Body of pancreas (tissue), 4 donors: ENCODE results near the gene PSMD11. TPM values are rescaled to one million over a fixed set of nuclear protein-coding genes. Genes with fewer than 3 reads are reported as not detected.
A peak's percentile ranks its signal among the peaks of the same experiment; 100 is the strongest.

ENCODE experiments used
- ATAC-seq: fragments of 150-250 bp; one replicate; pipeline ENCODE4 v1.9.1; 2016
- DNase-seq, 4 donors: peaks; one replicate each; pipeline ENCODE4 v3.0.0-alpha.2; 2019
- H3K27ac ChIP-seq, 4 donors: fragments of 200-600 bp; sonication (generic); 1 replicate in 3 of 4; 2 replicates in 1 of 4; pipeline versions ENCODE4 v1.5.1 to v1.6.1; 2016 to 2019; ENCODE audit warnings: mild to moderate bottlenecking in 1 of 4, mixed read lengths in 1 of 4, moderate library complexity in 1 of 4
- H3K27me3 ChIP-seq, 2 donors: fragments of 200-600 bp; sonication (generic); one replicate each; pipeline ENCODE4 v1.6.0; 2016; ENCODE audit warnings: mild to moderate bottlenecking in 1 of 2
- H3K36me3 ChIP-seq, 2 donors: fragments of 200-600 bp; sonication (generic); replicated peaks in 1 of 2; 2 replicates each; pipeline ENCODE4 v1.5.1; 2016; ENCODE audit warnings: low read depth in 2 of 2; ENCODE audit not compliant: insufficient read depth in 1 of 2
- H3K4me1 ChIP-seq: fragments of 200-600 bp; sonication (generic); one replicate; pipeline ENCODE4 v1.6.0; 2016
- H3K4me3 ChIP-seq, 2 donors: fragments of 200-600 bp; sonication (generic); 1 replicate in 1 of 2; 2 replicates in 1 of 2; pipeline ENCODE4 v1.5.1; 2016 to 2019
- H3K9me3 ChIP-seq, 3 donors: fragments of 200-600 bp; sonication (generic); 1 replicate in 2 of 3; 2 replicates in 1 of 3; pipeline ENCODE4 v1.5.1; 2016
- POLR2A ChIP-seq, 3 donors: fragments of 450-650 bp; IDR thresholded peaks; one replicate each; pipeline ENCODE4 v1.6.1; 2016; ENCODE audit warnings: antibody characterized with exemption in 3 of 3, mild to moderate bottlenecking in 2 of 3
- WGBS, 2 donors: methylation state at CpG; one replicate each; pipeline ENCODE4 v1.1.5; 2017; 5-methylcytosine and 5-hydroxymethylcytosine counted together
- intact Hi-C: fragments of 100-400 bp; cut with DNase I; formaldehyde crosslinking; loops from one replicate; pipeline ENCODE4 v1.15.1; 2023
- total RNA-seq, 2 donors: library from RNA; depleted of rRNA; stranded (reverse); fragments of >200 nt; gene quantifications; one replicate each; pipeline ENCODE4 v1.1.0, GENCODE V29; 2016
- TF ChIP-seq, protein P1 (sequence below), 7 experiments: fragments of 450-650 bp in 4 of 7; fragments of 200-600 bp in 3 of 7; sonication (generic) in 3 of 7; IDR thresholded peaks; one replicate each; pipeline ENCODE4 v1.5.1; 2016 to 2019; ENCODE audit warnings: antibody characterized with exemption in 7 of 7

PSMD11 gene
- total RNA-seq, 2 donors from 2014 or later = 18.9 to 24.7 TPM

DNA sequence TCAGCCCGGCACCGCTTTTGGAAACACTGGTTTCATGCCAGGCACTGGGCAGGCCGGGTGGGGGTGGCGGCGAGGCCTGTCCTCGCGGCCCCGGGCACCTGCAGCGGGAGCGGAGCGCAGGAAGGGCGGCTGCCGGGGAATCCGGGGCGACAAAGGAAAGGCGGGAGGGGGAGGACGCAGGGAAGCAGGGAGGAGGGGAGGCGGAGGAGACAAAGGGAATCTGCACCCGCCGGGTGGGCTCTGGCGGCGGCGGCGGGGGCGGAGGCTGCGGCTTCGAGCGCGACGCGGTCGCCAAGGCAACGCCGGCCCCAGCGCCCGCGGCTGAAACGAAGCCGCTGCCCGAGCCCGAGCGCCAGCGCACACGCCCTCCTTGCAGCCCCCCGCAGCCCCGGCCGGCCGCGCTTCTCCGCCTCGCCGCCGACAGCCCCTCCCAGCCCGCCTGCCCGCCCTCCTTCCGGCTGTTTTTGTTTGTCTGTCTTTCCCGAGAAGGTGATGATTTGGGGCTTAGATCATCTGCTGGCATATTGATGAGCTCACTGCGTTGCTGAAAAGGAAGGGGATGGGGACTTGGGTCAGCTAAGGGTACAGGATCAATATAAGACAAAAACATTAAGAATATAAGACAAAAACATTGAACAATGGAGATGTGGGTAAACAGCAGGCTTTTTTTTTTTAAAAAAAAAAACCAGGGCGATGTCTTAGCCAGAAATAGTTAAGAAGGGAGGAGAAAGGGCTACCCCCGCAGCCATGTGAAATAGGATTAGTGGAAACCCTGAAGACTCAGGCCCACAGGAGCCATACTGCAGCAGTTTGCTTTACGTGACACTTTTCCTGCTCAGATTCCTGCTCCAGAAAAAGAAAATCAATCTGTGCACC is 75.2 kb downstream of the PSMD11 start:
- 2 to 20% methylated on average over 7 to 59 of the region's 61 CpGs for WGBS, 2 donors
- Histone ChIP-seq H3K9me3 (no peaks in the 10 kb centered on the region), H3K4me1 (peaks cover 13% of the 10 kb centered on the region), H3K4me3 (no peak overlapping the region), H3K27me3 (no peaks in the 10 kb centered on the region), H3K36me3 (no peaks in the 10 kb centered on the region), H3K27ac (peak overlapping the region in 1 of 4 donors; percentile 10)
- intact Hi-C loops = no loop called here
- peak; percentile 24 to 42 (median 34) for DNase-seq
- TF ChIP-seq, protein P1, sequence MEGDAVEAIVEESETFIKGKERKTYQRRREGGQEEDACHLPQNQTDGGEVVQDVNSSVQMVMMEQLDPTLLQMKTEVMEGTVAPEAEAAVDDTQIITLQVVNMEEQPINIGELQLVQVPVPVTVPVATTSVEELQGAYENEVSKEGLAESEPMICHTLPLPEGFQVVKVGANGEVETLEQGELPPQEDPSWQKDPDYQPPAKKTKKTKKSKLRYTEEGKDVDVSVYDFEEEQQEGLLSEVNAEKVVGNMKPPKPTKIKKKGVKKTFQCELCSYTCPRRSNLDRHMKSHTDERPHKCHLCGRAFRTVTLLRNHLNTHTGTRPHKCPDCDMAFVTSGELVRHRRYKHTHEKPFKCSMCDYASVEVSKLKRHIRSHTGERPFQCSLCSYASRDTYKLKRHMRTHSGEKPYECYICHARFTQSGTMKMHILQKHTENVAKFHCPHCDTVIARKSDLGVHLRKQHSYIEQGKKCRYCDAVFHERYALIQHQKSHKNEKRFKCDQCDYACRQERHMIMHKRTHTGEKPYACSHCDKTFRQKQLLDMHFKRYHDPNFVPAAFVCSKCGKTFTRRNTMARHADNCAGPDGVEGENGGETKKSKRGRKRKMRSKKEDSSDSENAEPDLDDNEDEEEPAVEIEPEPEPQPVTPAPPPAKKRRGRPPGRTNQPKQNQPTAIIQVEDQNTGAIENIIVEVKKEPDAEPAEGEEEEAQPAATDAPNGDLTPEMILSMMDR (IDR thresholded peaks at IDR 0.05) = no peak
- no peak for TF ChIP-seq POLR2A (IDR thresholded peaks at IDR 0.05)
- peak; percentile 63 for ATAC-seq

DNA sequence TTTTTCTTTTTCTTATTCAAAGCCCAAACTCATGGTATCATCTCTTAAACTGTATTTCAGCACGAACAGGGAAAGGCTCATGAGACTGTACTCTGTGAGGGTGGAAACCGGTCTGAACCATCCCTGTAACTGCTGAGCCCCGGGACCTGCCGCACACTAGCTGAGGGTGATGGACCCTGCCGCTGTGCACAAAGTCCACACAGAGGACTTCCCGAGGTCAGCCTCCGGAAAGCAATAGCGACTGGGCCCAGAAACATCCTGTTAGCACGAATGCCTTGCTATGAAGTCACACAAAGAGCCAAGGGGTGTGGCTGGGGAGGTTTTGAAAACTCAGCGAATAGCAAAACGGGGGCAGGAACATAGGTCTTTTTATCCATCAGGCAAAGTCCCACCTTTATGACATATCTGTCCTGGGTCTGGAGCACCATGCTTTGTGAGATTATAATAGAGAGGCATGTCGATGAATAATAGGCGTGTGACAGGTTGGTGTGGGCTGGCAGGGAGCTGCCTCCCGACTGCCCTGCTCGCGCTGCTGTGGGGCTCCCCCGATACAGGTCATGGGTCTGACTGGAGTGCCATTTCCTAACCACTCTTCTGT is 75.9 kb downstream of the PSMD11 start:
- TF ChIP-seq, protein P1 (IDR thresholded peaks at IDR 0.05) = no peak
- no peak for TF ChIP-seq POLR2A (IDR thresholded peaks at IDR 0.05)
- H3K9me3 ChIP-seq = no peaks in the 10 kb centered on the region
- intact Hi-C loops = no loop called here
- no peak for ATAC-seq
- no peak overlapping the region for H3K4me3 ChIP-seq
- H3K4me1 ChIP-seq = peaks cover 13% of the 10 kb centered on the region
- DNase-seq = peak in 1 of 4 donors; percentile 14
- H3K27me3 ChIP-seq = no peaks in the 10 kb centered on the region
- 62 to 76% methylated on average over 17 of the region's 17 CpGs for WGBS, 2 donors
- no peak overlapping the region for H3K27ac ChIP-seq
- no peaks in the 10 kb centered on the region for H3K36me3 ChIP-seq

DNA sequence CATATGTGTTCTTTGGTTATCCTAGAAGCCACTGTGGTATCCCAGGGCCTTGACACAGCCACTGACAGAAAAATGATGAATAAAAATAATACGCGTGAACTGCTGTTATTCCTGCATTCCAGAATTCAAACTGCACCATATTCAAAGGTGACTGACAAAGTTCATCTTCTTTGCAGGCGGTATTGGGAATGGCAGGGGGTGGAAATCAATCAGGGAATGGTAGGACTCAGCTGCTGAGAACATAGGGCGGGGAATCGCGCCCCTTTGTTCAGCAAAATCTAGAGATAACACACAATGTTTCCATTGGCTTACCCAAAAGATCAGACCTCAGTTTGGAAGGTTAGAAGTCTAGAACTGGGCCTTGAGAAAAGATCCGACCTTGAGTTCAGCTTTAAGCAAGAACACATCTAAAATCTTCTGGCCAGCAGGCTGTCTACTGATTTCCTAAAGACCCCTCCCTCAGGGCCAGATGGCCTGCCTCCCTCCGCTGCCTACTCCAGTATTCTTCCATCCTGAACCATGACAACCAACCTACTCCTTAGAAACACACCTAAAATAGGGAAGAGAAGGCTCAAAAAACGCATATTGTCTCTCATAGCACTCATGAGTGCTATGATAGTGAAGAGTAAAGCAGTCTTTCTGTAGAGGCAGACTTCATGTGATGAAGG is 76.6 kb downstream of the PSMD11 start:
- TF ChIP-seq, protein P1 (IDR thresholded peaks at IDR 0.05) = no peak
- no peak for TF ChIP-seq POLR2A (IDR thresholded peaks at IDR 0.05)
- intact Hi-C loops = no loop called here
- H3K36me3 ChIP-seq = no peaks in the 10 kb centered on the region
- no peak for DNase-seq
- ATAC-seq = no peak
- H3K27ac ChIP-seq = no peak overlapping the region
- H3K4me1 ChIP-seq = peaks cover 13% of the 10 kb centered on the region
- H3K9me3 ChIP-seq = no peaks in the 10 kb centered on the region
- no peaks in the 10 kb centered on the region for H3K27me3 ChIP-seq
- 90 to 96% methylated on average over 9 of the region's 9 CpGs for WGBS, 2 donors
- H3K4me3 ChIP-seq = no peak overlapping the region

DNA sequence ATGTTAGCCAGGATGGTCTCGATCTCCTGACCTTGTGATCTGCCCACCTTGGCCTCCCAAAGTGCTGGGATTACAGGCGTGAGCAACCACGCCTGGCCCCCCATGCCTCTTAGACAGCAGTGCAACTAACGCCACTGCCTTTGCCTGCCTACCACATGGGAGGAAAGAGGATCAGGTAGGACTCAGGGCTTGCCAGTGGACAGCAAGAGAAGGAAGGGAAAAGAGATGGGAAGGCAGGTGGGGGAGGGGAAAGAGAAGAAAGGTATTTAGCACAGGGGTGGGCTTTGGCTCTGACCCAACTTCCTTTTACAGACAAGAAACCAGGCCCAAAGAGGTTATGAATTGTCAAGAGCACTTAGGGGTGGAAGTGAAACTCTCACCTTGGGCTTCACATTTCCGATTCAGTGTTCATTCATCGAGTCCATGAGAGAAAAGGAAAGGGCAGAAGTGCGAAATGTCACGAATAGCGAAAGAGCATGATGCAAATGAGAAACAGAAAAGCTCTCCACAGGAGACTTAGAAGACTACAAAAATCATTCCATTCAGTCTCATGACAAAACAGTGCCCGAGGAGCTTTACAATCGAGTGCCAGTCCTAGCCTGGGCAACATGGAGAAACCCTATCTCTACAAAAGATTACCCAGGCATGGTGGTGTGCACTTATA is 78.8 kb downstream of the PSMD11 start:
- Histone ChIP-seq H3K4me3 (no peak overlapping the region), H3K27ac (no peak overlapping the region), H3K36me3 (no peaks in the 10 kb centered on the region), H3K27me3 (no peaks in the 10 kb centered on the region), H3K9me3 (no peaks in the 10 kb centered on the region), H3K4me1 (peaks cover 13% of the 10 kb centered on the region)
- ATAC-seq (no peak), DNase-seq (no peak)
- WGBS, 2 donors = 86 to 89% methylated on average over 11 of the region's 11 CpGs
- TF ChIP-seq, protein P1 (IDR thresholded peaks at IDR 0.05) = no peak
- TF ChIP-seq POLR2A (IDR thresholded peaks at IDR 0.05) = no peak
- intact Hi-C loops = no loop called here
